Esophagus squamous epithelium (tissue), 4 donors: ENCODE measurements around the gene LRP5.

Experiments used
- CTCF ChIP-seq, 6 experiments: fragments of 450-650 bp in 4 of 6; fragments of 200-600 bp in 2 of 6; sonication (generic) in 2 of 6; IDR thresholded peaks; one replicate each; pipeline ENCODE4 v1.5.1; 2016 to 2019; ENCODE audit warnings: antibody characterized with exemption in 6 of 6, mild to moderate bottlenecking in 4 of 6, moderate library complexity in 4 of 6
- POLR2A ChIP-seq, 4 donors: fragments of 450-650 bp; IDR thresholded peaks; one replicate each; pipeline ENCODE4 v1.6.1; 2017; ENCODE audit warnings: antibody characterized with exemption in 4 of 4, mild to moderate bottlenecking in 4 of 4, moderate library complexity in 3 of 4

- TF ChIP-seq CTCF (IDR thresholded peaks at IDR 0.05) (no peak), POLR2A (IDR thresholded peaks at IDR 0.05) (no peak)
These were observed 35.0 kb downstream of the LRP5 start for GRCh38 chr11:68347345-68347744.
